Neural cell (in vitro differentiated cells): ENCODE measurements around the gene QKI. TPM values are rescaled to one million over a fixed set of nuclear protein-coding genes. Genes with fewer than 3 reads are reported as not detected.

Source experiments
- H2AFZ ChIP-seq: fragments of 200-600, 300-800 bp; sonication (generic), shearing (Covaris generic); 2 replicates; pipeline ENCODE4 v1.6.0; 2014; ENCODE audit warnings: low read depth, mild to moderate bottlenecking, antibody characterized with exemption, low read length, moderate library complexity
- H3F3A ChIP-seq: fragments of 200-600 bp; shearing (Covaris generic); 2 replicates; pipeline ENCODE4 v1.6.1; 2016; ENCODE audit warnings: mild to moderate bottlenecking, moderate library complexity, mixed read lengths, antibody characterized with exemption, low read length; ENCODE audit not compliant: insufficient read depth, poor library complexity, severe bottlenecking
- H3K27ac ChIP-seq: fragments of 200-600, 300-800 bp; sonication (generic), shearing (Covaris generic); 2 replicates; pipeline ENCODE4 v1.5.1; 2014; ENCODE audit warnings: mild to moderate bottlenecking, low read length, moderate library complexity
- H3K27me3 ChIP-seq: fragments of 300-800, 200-600 bp; sonication (generic), shearing (Covaris generic); 2 replicates; pipeline ENCODE4 v1.6.0; 2014; ENCODE audit warnings: mild to moderate bottlenecking, low read depth, low read length, moderate library complexity; ENCODE audit not compliant: insufficient read depth
- H3K36me3 ChIP-seq: fragments of 300-800, 200-600 bp; sonication (generic), shearing (Covaris generic); 2 replicates; pipeline ENCODE4 v1.5.1; 2014; ENCODE audit warnings: mild to moderate bottlenecking, antibody characterized with exemption, low read length, moderate library complexity; ENCODE audit not compliant: insufficient read depth
- H3K4me2 ChIP-seq: fragments of 300-800, 200-600 bp; sonication (generic), shearing (Covaris generic); 2 replicates; pipeline ENCODE4 v1.6.0; 2014; ENCODE audit warnings: mild to moderate bottlenecking, low read length
- H3K4me3 ChIP-seq: fragments of 300-800, 200-600 bp; sonication (generic), shearing (Covaris generic); 2 replicates; pipeline ENCODE4 v1.5.1; 2014; ENCODE audit warnings: mild to moderate bottlenecking, low read length, moderate library complexity
- H3K79me2 ChIP-seq: fragments of 200-600 bp; shearing (Covaris generic); replicated peaks from 2 replicates; pipeline ENCODE4 v1.6.0; 2014; ENCODE audit warnings: mild to moderate bottlenecking, low read length, moderate library complexity; ENCODE audit not compliant: insufficient read depth
- H3K9ac ChIP-seq: fragments of 300-800, 200-600 bp; sonication (generic), shearing (Covaris generic); 2 replicates; pipeline ENCODE4 v1.6.1; 2016; ENCODE audit warnings: mild to moderate bottlenecking, low read length, mixed read lengths
- H3K9me2 ChIP-seq: fragments of 200-600 bp; shearing (Covaris generic); 2 replicates; pipeline ENCODE4 v1.6.1; 2016; ENCODE audit warnings: mild to moderate bottlenecking, low read length, mixed read lengths; ENCODE audit not compliant: insufficient read depth
- H3K9me3 ChIP-seq: fragments of 200-600, 300-800 bp; sonication (generic), shearing (Covaris generic); 2 replicates; pipeline ENCODE4 v1.6.1; 2016; ENCODE audit warnings: mild to moderate bottlenecking, mixed run types, low read length, moderate library complexity, mixed read lengths
- H4K20me1 ChIP-seq: fragments of 200-600 bp; shearing (Covaris generic); 2 replicates; pipeline ENCODE4 v1.6.1; 2016; ENCODE audit warnings: mild to moderate bottlenecking, mixed run types; ENCODE audit not compliant: insufficient read depth
- EP300 ChIP-seq: fragments of 450-650 bp; conservative IDR thresholded peaks from 2 replicates; pipeline ENCODE4 v1.6.1; 2014; ENCODE audit warnings: antibody characterized with exemption, mild to moderate bottlenecking, moderate library complexity; ENCODE audit not compliant: poor library complexity, severe bottlenecking
- EZH2 ChIP-seq: fragments of 200-600, 300-800 bp; shearing (Covaris generic), sonication (generic); IDR thresholded peaks from 2 replicates; pipeline ENCODE4 v1.6.1; 2014; ENCODE audit warnings: antibody characterized with exemption, low read length, borderline replicate concordance, mild to moderate bottlenecking; ENCODE audit not compliant: insufficient read depth, poor library complexity, severe bottlenecking
- MXI1 ChIP-seq: fragments of 450-650 bp; conservative IDR thresholded peaks from 2 replicates; pipeline ENCODE4 v1.6.1; 2014; ENCODE audit warnings: antibody characterized with exemption, mild to moderate bottlenecking; ENCODE audit not compliant: poor library complexity, severe bottlenecking
- POLR2AphosphoS5 ChIP-seq: IDR thresholded peaks from 2 replicates; pipeline ENCODE4 v1.6.1; 2012
- RAD21 ChIP-seq: fragments of 450-650 bp; conservative IDR thresholded peaks from 2 replicates; pipeline ENCODE4 v1.6.1; 2014; ENCODE audit warnings: antibody characterized with exemption, mild to moderate bottlenecking, moderate library complexity
- REST ChIP-seq: IDR thresholded peaks from 2 replicates; pipeline ENCODE4 v1.6.1; 2012; ENCODE audit warnings: borderline replicate concordance
- SMC3 ChIP-seq: fragments of 450-650 bp; conservative IDR thresholded peaks from 2 replicates; pipeline ENCODE4 v1.6.1; 2014; ENCODE audit warnings: antibody characterized with exemption, mild to moderate bottlenecking, moderate library complexity; ENCODE audit not compliant: poor library complexity
- TAF1 ChIP-seq: IDR thresholded peaks from 2 replicates; pipeline ENCODE4 v1.6.1; 2012; ENCODE audit warnings: low read depth
- polyA plus RNA-seq: library from polyadenylated mRNA; depleted of rRNA; stranded (reverse); fragments of >200 nt; gene quantifications from 2 replicates; pipeline ENCODE4 v1.2.3, GENCODE V29; 2014
- TF ChIP-seq, protein P1 (sequence below): fragments of 450-650 bp; IDR thresholded peaks from 2 replicates; pipeline ENCODE4 v1.5.1; 2014; ENCODE audit warnings: antibody characterized with exemption, mild to moderate bottlenecking, moderate library complexity; ENCODE audit not compliant: poor library complexity, severe bottlenecking

Gene QKI
- polyA plus RNA-seq, 1 donor from 2014 or later, result 39.0 TPM

DNA sequence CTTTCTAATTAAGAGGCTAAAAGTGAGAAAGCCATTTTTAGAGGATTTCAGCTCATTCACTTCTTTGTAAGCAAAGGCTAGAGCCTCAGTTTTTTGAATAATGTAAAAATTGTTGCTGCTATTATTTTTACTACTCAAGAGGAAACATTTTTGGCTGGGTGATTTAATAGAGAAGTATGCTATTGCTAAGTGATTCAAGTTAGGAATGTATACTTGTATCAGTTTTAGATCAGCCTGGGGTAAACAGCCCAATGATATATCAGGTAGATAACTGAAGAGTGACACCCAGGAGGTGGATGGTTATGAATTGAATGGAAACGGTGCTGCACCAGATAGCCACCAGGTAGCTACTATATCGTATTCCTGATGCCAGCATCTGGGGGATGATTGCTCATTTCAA lies 9.2 kb downstream of the QKI start:
- no peaks in the 10 kb centered on the region for H4K20me1 ChIP-seq
- no peak overlapping the region for H3K27ac ChIP-seq

GRCh38 chr6:163427498-163428254 lies 13.2 kb downstream of the QKI start:
- no peaks in the 10 kb centered on the region for H3K36me3 ChIP-seq
- no peak overlapping the region for H3K4me3 ChIP-seq
- no peaks in the 10 kb centered on the region for H3K9me3 ChIP-seq
- H3K9me2 ChIP-seq, result no peaks in the 10 kb centered on the region
- no peak overlapping the region for H3K4me2 ChIP-seq
- peaks cover 100% of the 10 kb centered on the region for H3K79me2 ChIP-seq
- no peak overlapping the region for H3K9ac ChIP-seq
- no peaks in the 10 kb centered on the region for H4K20me1 ChIP-seq
- H2AFZ ChIP-seq, result no peak overlapping the region
- no peaks in the 10 kb centered on the region for H3F3A ChIP-seq
- H3K27me3 ChIP-seq, result no peaks in the 10 kb centered on the region
- H3K27ac ChIP-seq, result no peak overlapping the region
- TF ChIP-seq REST (no peak), SMC3 (peak; percentile 63), EP300 (no peak), RAD21 (peak; percentile 64), MXI1 (no peak), POLR2AphosphoS5 (no peak), EZH2 (no peak), TAF1 (no peak)

More for the DNA sequence above, 9.2 kb downstream of the QKI start:
- Histone ChIP-seq H3K9me2 (no peaks in the 10 kb centered on the region), H3F3A (no peaks in the 10 kb centered on the region), H3K79me2 (peaks cover 100% of the 10 kb centered on the region), H2AFZ (no peak overlapping the region), H3K36me3 (no peaks in the 10 kb centered on the region), H3K4me2 (no peak overlapping the region), H3K9ac (no peak overlapping the region), H3K4me3 (no peak overlapping the region), H3K9me3 (no peaks in the 10 kb centered on the region), H3K27me3 (no peaks in the 10 kb centered on the region)
- TF ChIP-seq REST (no peak), EZH2 (no peak), POLR2AphosphoS5 (no peak), EP300 (no peak), RAD21 (no peak), TAF1 (no peak), SMC3 (no peak), MXI1 (no peak)
- TF ChIP-seq, protein P1, sequence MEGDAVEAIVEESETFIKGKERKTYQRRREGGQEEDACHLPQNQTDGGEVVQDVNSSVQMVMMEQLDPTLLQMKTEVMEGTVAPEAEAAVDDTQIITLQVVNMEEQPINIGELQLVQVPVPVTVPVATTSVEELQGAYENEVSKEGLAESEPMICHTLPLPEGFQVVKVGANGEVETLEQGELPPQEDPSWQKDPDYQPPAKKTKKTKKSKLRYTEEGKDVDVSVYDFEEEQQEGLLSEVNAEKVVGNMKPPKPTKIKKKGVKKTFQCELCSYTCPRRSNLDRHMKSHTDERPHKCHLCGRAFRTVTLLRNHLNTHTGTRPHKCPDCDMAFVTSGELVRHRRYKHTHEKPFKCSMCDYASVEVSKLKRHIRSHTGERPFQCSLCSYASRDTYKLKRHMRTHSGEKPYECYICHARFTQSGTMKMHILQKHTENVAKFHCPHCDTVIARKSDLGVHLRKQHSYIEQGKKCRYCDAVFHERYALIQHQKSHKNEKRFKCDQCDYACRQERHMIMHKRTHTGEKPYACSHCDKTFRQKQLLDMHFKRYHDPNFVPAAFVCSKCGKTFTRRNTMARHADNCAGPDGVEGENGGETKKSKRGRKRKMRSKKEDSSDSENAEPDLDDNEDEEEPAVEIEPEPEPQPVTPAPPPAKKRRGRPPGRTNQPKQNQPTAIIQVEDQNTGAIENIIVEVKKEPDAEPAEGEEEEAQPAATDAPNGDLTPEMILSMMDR, result no peak
